ENCODE data around the gene DNAJC22. TPM values are rescaled to one million over a fixed set of nuclear protein-coding genes. Genes with fewer than 3 reads are reported as not detected.

Gene DNAJC22
- total RNA-seq, 1 experiment from 2014 or later = 47.7 TPM

- no peaks in the 10 kb centered on the region for H3K9me3 Mint-ChIP-seq (ENCODE audit: unreplicated experiment)
- no peak for TF ChIP-seq CTCF (IDR thresholded peaks at IDR 0.05; ENCODE audit: insufficient read depth in 1 of 2, low read depth in 1 of 2, low read length in 1 of 2, severe bottlenecking in 1 of 2, unreplicated experiment in 1 of 2)
- Histone ChIP-seq H3K27me3 (replicated peaks; ENCODE audit: control insufficient read depth, insufficient read depth, low read length) (no peaks in the 10 kb centered on the region), H3K36me3 (ENCODE audit: control insufficient read depth, insufficient read depth, low read length) (0 out of 2 replicates have a peak, but pooled peaks cover 1% of the 10 kb centered on the region), H3K4me1 (peaks cover 27% of the 10 kb centered on the region), H3K9me3 (no peaks in the 10 kb centered on the region), H3K4me3 (ENCODE audit: low read depth, low read length) (no peak overlapping the region)
- intact Hi-C loops (cut with micrococcal nuclease; ENCODE audit: unreplicated experiment) = no loop called here
- ChIA-PET POLR2A (no interaction called here), CTCF (interaction anchor here (1.2 to 1.6 kb wide), 3 partner anchors 13 to 37 kb away, joined by 3 to 14 read pairs (median 3); partner anchors contain the start of gene DNAJC22)
- H3K27me3 Mint-ChIP-seq (ENCODE audit: insufficient read depth, unreplicated experiment) = no peaks in the 10 kb centered on the region
- peaks cover 32% of the 10 kb centered on the region for H3K4me1 Mint-ChIP-seq (ENCODE audit: low read depth, unreplicated experiment)
- no peak for DNase-seq
- no TSS peak for BruUV-seq (replicated peaks)
- H3K27ac Mint-ChIP-seq (ENCODE audit: unreplicated experiment) = no peak overlapping the region
- H3K4me3 Mint-ChIP-seq (ENCODE audit: unreplicated experiment) = no peak overlapping the region
- peaks cover 8% of the 10 kb centered on the region for H3K36me3 Mint-ChIP-seq (ENCODE audit: insufficient read depth, unreplicated experiment)
Observed at GRCh38 chr12:49334226-49334625, 12.5 kb upstream of the DNAJC22 start.

- H3K4me3 Mint-ChIP-seq (ENCODE audit: unreplicated experiment) = no peak overlapping the region
- intact Hi-C loops (cut with micrococcal nuclease; ENCODE audit: unreplicated experiment) = no loop called here
- peaks cover 8% of the 10 kb centered on the region for H3K36me3 Mint-ChIP-seq (ENCODE audit: insufficient read depth, unreplicated experiment)
- TF ChIP-seq CTCF (IDR thresholded peaks at IDR 0.05; ENCODE audit: insufficient read depth in 1 of 2, low read depth in 1 of 2, low read length in 1 of 2, severe bottlenecking in 1 of 2, unreplicated experiment in 1 of 2) = no peak
- no peak overlapping the region for H3K27ac Mint-ChIP-seq (ENCODE audit: unreplicated experiment)
- POLR2A ChIA-PET = no interaction called here
- BruUV-seq (replicated peaks) = no TSS peak
- peaks cover 32% of the 10 kb centered on the region for H3K4me1 Mint-ChIP-seq (ENCODE audit: low read depth, unreplicated experiment)
- Histone ChIP-seq H3K27me3 (replicated peaks; ENCODE audit: control insufficient read depth, insufficient read depth, low read length) (no peaks in the 10 kb centered on the region), H3K4me3 (ENCODE audit: low read depth, low read length) (no peak overlapping the region), H3K9me3 (no peaks in the 10 kb centered on the region), H3K36me3 (ENCODE audit: control insufficient read depth, insufficient read depth, low read length) (no peaks in the 10 kb centered on the region), H3K4me1 (peaks cover 27% of the 10 kb centered on the region)
- CTCF ChIA-PET = interaction anchor here (1.2 to 1.6 kb wide), 3 partner anchors 13 to 37 kb away, joined by 3 to 14 read pairs (median 3); partner anchors contain the start of gene DNAJC22
- DNase-seq = no peak
- no peaks in the 10 kb centered on the region for H3K27me3 Mint-ChIP-seq (ENCODE audit: insufficient read depth, unreplicated experiment)
- no peaks in the 10 kb centered on the region for H3K9me3 Mint-ChIP-seq (ENCODE audit: unreplicated experiment)
Observed at GRCh38 chr12:49334681-49335080, 12.0 kb upstream of the DNAJC22 start.

- Mint-ChIP-seq H3K36me3 (ENCODE audit: insufficient read depth, unreplicated experiment) (peaks cover 8% of the 10 kb centered on the region), H3K4me1 (ENCODE audit: low read depth, unreplicated experiment) (peaks cover 32% of the 10 kb centered on the region), H3K27me3 (ENCODE audit: insufficient read depth, unreplicated experiment) (no peaks in the 10 kb centered on the region), H3K27ac (ENCODE audit: unreplicated experiment) (no peak overlapping the region), H3K9me3 (ENCODE audit: unreplicated experiment) (no peaks in the 10 kb centered on the region), H3K4me3 (ENCODE audit: unreplicated experiment) (no peak overlapping the region)
- CTCF ChIA-PET = interaction anchor here (0.6 to 1.6 kb wide), 4 partner anchors 12 to 38 kb away, joined by 3 to 14 read pairs (median 3); partner anchors contain the start of gene DNAJC22
- intact Hi-C loops (cut with micrococcal nuclease; ENCODE audit: unreplicated experiment) = no loop called here
- TF ChIP-seq CTCF (IDR thresholded peaks at IDR 0.05; ENCODE audit: insufficient read depth in 1 of 2, low read depth in 1 of 2, low read length in 1 of 2, severe bottlenecking in 1 of 2, unreplicated experiment in 1 of 2) = no peak
- no peaks in the 10 kb centered on the region for H3K27me3 ChIP-seq (replicated peaks; ENCODE audit: control insufficient read depth, insufficient read depth, low read length)
- peaks cover 27% of the 10 kb centered on the region for H3K4me1 ChIP-seq
- no peak overlapping the region for H3K4me3 ChIP-seq (ENCODE audit: low read depth, low read length)
- no peaks in the 10 kb centered on the region for H3K9me3 ChIP-seq
- POLR2A ChIA-PET = no interaction called here
- no TSS peak for BruUV-seq (replicated peaks)
- DNase-seq = no peak
- no peaks in the 10 kb centered on the region for H3K36me3 ChIP-seq (ENCODE audit: control insufficient read depth, insufficient read depth, low read length)
Observed at GRCh38 chr12:49335118-49335954, 11.4 kb upstream of the DNAJC22 start.

Measured in Caco-2 (cell line).